ENCODE data around the gene OR6X1.

The OR6X1 gene, protein sequence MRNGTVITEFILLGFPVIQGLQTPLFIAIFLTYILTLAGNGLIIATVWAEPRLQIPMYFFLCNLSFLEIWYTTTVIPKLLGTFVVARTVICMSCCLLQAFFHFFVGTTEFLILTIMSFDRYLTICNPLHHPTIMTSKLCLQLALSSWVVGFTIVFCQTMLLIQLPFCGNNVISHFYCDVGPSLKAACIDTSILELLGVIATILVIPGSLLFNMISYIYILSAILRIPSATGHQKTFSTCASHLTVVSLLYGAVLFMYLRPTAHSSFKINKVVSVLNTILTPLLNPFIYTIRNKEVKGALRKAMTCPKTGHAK

GRCh38 chr11:123754101-123754568, at the start of gene OR6X1:
Gene OR6X1, minus strand, starts transcription at chr11:123754518. Its CDS starts 0 bp downstream, at chr11:123754518.
- DNase-seq (ENCODE audit: low spot score), result no peak

DNA sequence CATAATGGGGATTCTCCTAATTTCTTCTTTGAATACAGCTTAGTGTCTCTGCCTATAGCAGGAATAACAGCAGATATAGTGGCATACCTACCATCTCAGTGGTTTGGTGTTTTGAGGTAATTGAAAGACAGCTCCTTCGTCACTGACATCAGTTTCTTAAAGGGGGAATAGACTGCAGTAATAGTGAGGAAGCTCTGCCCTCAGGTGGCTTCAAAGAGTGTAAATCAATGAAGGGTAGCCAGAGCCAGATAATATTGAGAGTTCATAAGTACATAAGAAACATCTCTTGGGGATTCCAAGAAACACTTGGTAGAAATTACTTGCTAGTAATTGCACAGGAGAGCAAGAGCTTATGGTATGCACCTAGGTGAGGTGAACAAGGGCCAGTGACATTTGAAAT, 47.4 kb upstream of the OR6X1 start:
- DNase-seq (ENCODE audit: low spot score), result no peak

- DNase-seq (ENCODE audit: low spot score), result no peak
Measured at GRCh38 chr11:123800036-123800435, 45.7 kb upstream of the OR6X1 start.

- DNase-seq (ENCODE audit: low spot score), result no peak
Measured at GRCh38 chr11:123799438-123799837, 45.1 kb upstream of the OR6X1 start.

GRCh38 chr11:123798513-123799252, 44.4 kb upstream of the OR6X1 start:
- no peak for DNase-seq (ENCODE audit: low spot score)

- DNase-seq (ENCODE audit: low spot score), result no peak
Measured at GRCh38 chr11:123798079-123798478, 43.8 kb upstream of the OR6X1 start.

- DNase-seq (ENCODE audit: low spot score), result no peak
Measured at GRCh38 chr11:123797541-123797940, 43.2 kb upstream of the OR6X1 start.

DNA sequence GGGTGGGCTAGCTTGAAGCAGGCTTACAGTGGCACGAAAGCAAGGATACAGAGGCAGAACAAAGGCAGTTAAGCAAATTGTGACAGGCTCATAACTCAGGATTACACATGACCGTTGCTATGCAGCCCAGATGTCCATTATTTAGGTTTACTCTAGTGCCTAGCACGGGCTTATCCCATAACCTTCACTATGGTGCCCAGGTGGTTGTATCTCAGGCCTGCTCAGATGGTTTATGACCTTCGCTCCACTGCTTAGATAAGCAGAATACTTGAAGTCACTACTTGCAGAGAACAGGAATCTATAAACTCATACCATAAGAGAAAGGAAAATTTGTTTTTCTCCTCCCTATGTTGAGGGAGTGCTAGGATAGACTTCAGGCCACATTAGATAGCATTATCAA, 42.8 kb upstream of the OR6X1 start:
- no peak for DNase-seq (ENCODE audit: low spot score)

DNA sequence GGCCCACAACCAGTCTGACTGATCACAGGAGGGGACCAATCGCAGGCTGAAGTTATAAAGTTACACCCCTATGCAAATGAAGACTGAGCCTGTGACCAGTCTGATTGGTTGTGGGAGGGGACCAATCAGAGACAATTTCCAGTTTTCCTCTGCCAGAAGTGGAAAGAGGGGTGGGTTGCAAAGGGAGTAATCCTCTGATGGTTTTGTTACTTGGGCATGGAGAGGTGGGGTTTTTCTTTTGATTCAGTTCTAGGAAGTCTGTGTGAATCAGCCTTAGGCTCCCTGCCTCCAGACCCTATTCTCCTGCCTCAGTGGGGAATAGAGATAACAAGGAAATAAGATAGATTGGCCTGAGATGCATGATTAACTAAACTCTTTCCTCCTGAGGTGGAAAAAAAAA, 41.9 kb upstream of the OR6X1 start:
- DNase-seq (ENCODE audit: low spot score), result no peak

DNA sequence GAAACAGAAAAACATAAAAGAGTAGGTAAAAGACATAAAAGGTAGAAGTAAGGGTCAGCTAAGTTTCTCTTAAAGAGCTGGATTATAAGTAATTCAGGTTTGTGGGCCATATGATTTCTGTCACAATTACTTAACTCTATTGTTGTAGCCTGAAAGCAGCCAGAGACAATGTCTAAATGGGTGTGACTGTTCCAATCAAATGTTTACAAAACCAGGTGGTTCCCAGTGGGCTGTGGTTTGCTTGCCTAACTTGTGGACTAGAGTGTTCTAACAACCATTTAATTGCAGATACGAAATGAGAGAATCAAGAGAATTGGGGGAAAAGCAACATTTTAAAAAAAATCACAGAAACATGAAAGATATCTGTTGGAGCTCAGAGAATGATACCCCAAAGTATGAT, 29.2 kb upstream of the OR6X1 start:
- DNase-seq (ENCODE audit: low spot score), result no peak

- DNase-seq (ENCODE audit: low spot score), result no peak
Measured at GRCh38 chr11:123778511-123778910, 24.2 kb upstream of the OR6X1 start.

GRCh38 chr11:123775715-123776549, 21.6 kb upstream of the OR6X1 start:
- DNase-seq (ENCODE audit: low spot score), result no peak

DNA sequence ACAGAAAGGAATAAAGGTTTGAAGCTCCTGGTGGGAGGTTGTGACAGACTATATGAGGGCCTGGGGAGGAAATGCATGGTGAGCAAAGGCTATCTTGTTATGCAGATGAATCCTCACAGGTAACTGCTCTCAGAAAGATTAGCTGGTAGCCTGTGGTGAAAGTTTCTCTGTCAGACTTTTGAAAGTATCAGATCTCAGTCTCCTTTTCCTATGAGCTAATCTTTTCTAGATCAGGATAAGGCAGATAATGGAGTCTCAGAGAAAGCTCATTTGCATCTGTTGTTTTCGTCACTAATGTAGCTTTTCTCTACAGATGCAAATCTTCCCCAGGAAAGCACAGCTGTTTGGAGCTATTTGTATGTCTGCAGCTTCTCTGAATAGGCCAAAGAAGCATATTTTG, 21.0 kb upstream of the OR6X1 start:
- no peak for DNase-seq (ENCODE audit: low spot score)

GRCh38 chr11:123773959-123774358, 19.6 kb upstream of the OR6X1 start:
- DNase-seq (ENCODE audit: low spot score), result no peak

GRCh38 chr11:123773026-123773425, 18.7 kb upstream of the OR6X1 start:
- DNase-seq (ENCODE audit: low spot score), result no peak

GRCh38 chr11:123771664-123772063, 17.3 kb upstream of the OR6X1 start:
- DNase-seq (ENCODE audit: low spot score), result no peak

DNA sequence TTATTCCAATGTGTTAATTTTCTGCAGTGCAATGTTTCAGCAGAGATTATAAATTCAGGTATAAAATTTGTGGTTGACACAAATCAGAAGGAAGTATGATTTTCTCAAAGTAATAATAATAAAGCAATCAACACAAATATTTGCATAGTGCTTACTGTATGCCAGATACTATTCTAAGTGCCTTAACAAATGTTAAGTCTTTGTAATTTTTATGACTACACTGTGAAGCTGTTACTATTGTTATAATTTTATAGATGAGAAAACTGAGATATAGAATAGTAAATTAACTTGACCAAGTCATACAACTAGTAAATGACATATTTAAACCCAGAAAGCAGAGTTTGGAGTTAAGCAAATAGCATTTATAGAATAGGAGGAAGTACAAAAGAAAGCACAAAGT, 16.4 kb upstream of the OR6X1 start:
- DNase-seq (ENCODE audit: low spot score), result no peak

DNA sequence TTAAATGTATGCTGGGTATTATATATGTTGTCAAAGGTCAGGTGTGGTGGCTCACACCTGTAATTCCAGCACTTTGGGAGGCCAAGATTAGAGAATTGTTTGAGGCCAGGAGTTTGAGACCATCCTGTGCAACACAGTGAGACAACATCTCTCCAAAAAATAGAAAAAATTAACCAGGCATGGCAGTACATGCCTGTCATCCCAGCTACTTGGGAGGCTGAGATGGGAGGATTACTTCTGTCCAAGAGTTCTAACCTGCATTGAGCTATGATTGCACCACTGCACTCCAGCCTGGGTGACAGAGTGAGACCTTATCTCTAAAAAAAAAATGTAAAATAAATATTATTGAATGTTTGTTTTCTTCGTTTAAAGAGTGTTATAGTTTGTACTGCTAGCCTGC, 11.3 kb upstream of the OR6X1 start:
- no peak for DNase-seq (ENCODE audit: low spot score)

DNA sequence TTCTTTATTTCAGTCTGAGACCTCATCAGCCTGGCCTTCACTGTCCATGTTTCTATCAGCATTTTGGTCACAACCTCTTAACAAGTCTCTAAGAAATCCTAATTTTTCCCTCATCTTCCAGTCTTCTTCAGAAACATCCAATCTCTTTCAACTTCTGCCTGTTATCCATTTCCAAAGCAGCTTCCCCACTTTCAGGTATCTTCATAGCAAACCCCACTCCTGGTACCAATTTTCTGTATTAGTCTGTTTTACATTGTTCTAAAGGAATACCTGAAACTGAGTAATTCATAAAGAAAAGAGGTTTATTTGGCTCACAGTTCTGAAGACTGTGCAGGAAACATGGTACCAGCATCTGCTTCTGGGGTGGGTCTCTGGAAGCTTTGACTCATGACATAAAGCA, 8.1 kb upstream of the OR6X1 start:
- DNase-seq (ENCODE audit: low spot score), result no peak

DNA sequence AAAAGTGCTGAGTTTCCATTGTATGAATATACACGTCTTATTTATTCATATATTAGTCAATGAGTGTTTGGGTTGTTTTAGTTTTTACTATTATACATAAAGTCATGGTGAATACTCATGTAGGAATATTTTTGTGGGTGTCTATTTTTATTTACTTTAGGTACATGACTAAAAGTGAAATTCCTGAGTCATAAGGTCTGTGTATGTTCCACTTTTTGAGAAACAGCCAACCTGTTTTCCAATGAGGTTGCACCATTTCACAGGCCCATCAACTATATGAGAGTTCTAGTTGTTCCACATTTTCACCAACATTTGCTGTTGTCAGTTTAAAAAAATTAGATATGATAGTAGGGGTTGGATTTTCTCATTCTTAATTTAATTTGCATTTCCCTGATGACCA, 6.6 kb upstream of the OR6X1 start:
- DNase-seq (ENCODE audit: low spot score), result no peak

- no peak for DNase-seq (ENCODE audit: low spot score)
Measured at GRCh38 chr11:123757976-123758375, 3.7 kb upstream of the OR6X1 start.

- DNase-seq (ENCODE audit: low spot score), result no peak
Measured at GRCh38 chr11:123755813-123756212, 1.5 kb upstream of the OR6X1 start.

DNA sequence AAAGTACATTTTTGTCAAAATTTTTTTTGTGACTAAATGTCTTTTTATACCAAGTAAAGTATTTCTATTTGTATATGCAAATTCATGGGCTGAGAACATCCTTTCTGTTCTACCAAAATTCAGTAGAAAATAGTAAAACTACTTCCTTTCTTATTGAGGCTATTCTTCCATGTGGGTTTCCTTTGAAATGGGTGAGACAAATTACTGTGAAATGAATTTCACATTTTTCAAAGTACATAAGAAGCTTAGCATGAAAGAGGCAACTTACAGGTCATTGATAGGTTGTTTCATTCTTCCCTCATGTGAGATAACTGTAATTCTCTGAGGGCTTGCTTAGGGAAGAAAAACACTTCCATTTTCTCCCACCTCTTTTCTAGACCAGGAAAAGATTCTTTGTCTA, 1.0 kb upstream of the OR6X1 start:
- DNase-seq (ENCODE audit: low spot score), result no peak
